Measurements from ENCODE around the gene NOL7. TPM values are rescaled to one million over a fixed set of nuclear protein-coding genes. Genes with fewer than 3 reads are reported as not detected.

Gene NOL7
- total RNA-seq, 1 experiment from 2014 or later = 73.7 TPM

DNA sequence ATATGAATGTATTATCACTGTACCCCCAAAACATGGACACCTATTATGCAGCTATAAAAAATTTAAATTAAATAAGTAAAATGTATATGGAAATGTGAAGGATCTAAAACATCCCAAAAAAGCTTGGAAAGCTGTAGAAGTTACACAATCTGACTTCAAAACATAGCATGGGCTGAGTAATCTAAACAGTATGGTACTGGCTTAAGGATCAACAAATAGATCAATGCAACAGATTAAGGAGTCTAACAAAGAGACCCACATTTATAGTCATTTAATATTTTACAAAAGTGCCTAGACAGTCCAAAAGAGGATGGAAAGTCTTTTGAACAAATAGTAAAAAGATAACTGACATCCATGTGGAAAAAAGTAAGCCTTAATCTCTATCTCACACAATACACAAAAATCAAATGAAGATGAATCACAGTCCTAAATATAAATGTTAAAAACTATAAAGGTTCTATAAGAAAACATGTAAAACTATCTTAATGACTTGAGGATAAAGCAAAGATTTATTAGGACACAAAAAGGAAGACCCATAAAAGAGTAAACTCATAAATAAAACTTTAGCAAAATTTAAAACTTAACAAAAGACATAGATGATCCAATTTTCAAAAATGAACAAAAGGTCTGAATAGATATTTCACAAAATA is 49.7 kb downstream of the NOL7 start:
- H3K9ac ChIP-seq (ENCODE audit: low read length) = no peak overlapping the region
- DNase-seq (ENCODE audit: low read depth, low spot score) (no peak), ATAC-seq (no peak)
- H3K27ac ChIP-seq (ENCODE audit: low read depth, low read length) = no peak overlapping the region
- peaks cover 0 to 5% of the 10 kb centered on the region in 2 experiments; a peak in 1 of 4 replicates for H3K4me1 ChIP-seq (ENCODE audit: control insufficient read depth in 1 of 2, insufficient read depth in 2 of 2, low read length in 2 of 2)
- no peaks in the 10 kb centered on the region for H3K27me3 ChIP-seq (ENCODE audit: insufficient read depth, low read length)
- ChIA-PET POLR2A (no interaction called here), CTCF (no interaction called here), RAD21 (ENCODE audit: low non-redundant PET in 1 of 2, low total read pairs in 2 of 2, uncharacterized antibody in 2 of 2, unreplicated experiment in 2 of 2) (no interaction called here)
- H4K20me1 ChIP-seq (ENCODE audit: insufficient read depth) = peaks cover 5% of the 10 kb centered on the region; the same call in 1 of the 2 replicates
- intact Hi-C loops (cut with micrococcal nuclease) = no loop called here
- H3K9me3 ChIP-seq (ENCODE audit: control insufficient read depth in 1 of 2, insufficient read depth in 1 of 2, low read depth in 1 of 2, low read length in 2 of 2) = no peaks in the 10 kb centered on the region
- peaks cover 100% of the 10 kb centered on the region for H3K79me2 ChIP-seq (ENCODE audit: insufficient read depth, low read length)
- BruUV-seq (replicated peaks) = no TSS peak
- no peak overlapping the region for H2AFZ ChIP-seq (ENCODE audit: low read depth, low read length, poor library complexity, severe bottlenecking)
- no peak overlapping the region for H3K4me3 ChIP-seq (replicated peaks in 1 of 2; ENCODE audit: low read depth in 1 of 2, low read length in 2 of 2)
- no peaks in the 10 kb centered on the region for H3K36me3 ChIP-seq (ENCODE audit: control insufficient read depth in 1 of 2, insufficient read depth in 2 of 2, low read length in 2 of 2)
- no peak overlapping the region for H3K4me2 ChIP-seq (ENCODE audit: low read length)
- no peaks in the 10 kb centered on the region for H3K9me2 ChIP-seq (ENCODE audit: insufficient read depth)
- TF ChIP-seq POLR2AphosphoS5 (IDR thresholded peaks at IDR 0.05; ENCODE audit: low read depth, low read length) (no peak), FOSL1 (IDR thresholded peaks at IDR 0.05; ENCODE audit: low read depth) (no peak), EGR1 (IDR thresholded peaks at IDR 0.05; ENCODE audit: low read depth) (no peak), CEBPB (IDR thresholded peaks at IDR 0.05; ENCODE audit: low read depth) (no peak), YY1 (IDR thresholded peaks at IDR 0.05; ENCODE audit: extremely low read depth, insufficient replicate concordance, low read depth, low read length) (no peak), EZH2phosphoT487 (IDR thresholded peaks at IDR 0.05; ENCODE audit: borderline replicate concordance) (no peak), JUND (IDR thresholded peaks at IDR 0.05) (no peak), SP1 (IDR thresholded peaks at IDR 0.05; ENCODE audit: low read depth) (no peak), SRF (IDR thresholded peaks at IDR 0.05; ENCODE audit: low read depth) (no peak), EZH2 (IDR thresholded peaks at IDR 0.05) (no peak), TCF7L2 (IDR thresholded peaks at IDR 0.05; ENCODE audit: borderline replicate concordance, extremely low read depth, insufficient read depth, insufficient read length) (no peak), ZFX (IDR thresholded peaks at IDR 0.05) (no peak), RAD21 (IDR thresholded peaks at IDR 0.05; ENCODE audit: low read depth) (no peak), SIN3A (IDR thresholded peaks at IDR 0.05; ENCODE audit: low read depth) (no peak), CBX3 (IDR thresholded peaks at IDR 0.05; ENCODE audit: low read depth) (no peak)
- TF ChIP-seq, protein P1, sequence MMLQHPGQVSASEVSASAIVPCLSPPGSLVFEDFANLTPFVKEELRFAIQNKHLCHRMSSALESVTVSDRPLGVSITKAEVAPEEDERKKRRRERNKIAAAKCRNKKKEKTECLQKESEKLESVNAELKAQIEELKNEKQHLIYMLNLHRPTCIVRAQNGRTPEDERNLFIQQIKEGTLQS (IDR thresholded peaks at IDR 0.05) = no peak
